ENCODE results near the gene SLC25A51.

SLC25A51 gene

GRCh38 chr9:37936965-37937364 lies 33.0 kb upstream of the SLC25A51 start:
- DNase-seq = no peak

GRCh38 chr9:37936376-37936775 lies 32.4 kb upstream of the SLC25A51 start:
- DNase-seq = no peak

GRCh38 chr9:37935096-37935495 lies 31.2 kb upstream of the SLC25A51 start:
- DNase-seq = no peak

GRCh38 chr9:37931592-37931991 lies 27.7 kb upstream of the SLC25A51 start:
- no peak for DNase-seq

- DNase-seq = no peak
These were observed 25.5 kb upstream of the SLC25A51 start for GRCh38 chr9:37929441-37929895.

GRCh38 chr9:37928552-37929430 lies 24.9 kb upstream of the SLC25A51 start:
- DNase-seq = no peak

- no peak for DNase-seq
These were observed 23.9 kb upstream of the SLC25A51 start for GRCh38 chr9:37927601-37928551.

- DNase-seq = no peak
These were observed 23.2 kb upstream of the SLC25A51 start for GRCh38 chr9:37927132-37927531.

- no peak for DNase-seq
These were observed 22.8 kb upstream of the SLC25A51 start for GRCh38 chr9:37926737-37927118.

GRCh38 chr9:37925786-37926736 lies 22.1 kb upstream of the SLC25A51 start:
- DNase-seq = no peak

GRCh38 chr9:37925006-37925405 lies 21.1 kb upstream of the SLC25A51 start:
- no peak for DNase-seq

GRCh38 chr9:37924538-37924937 lies 20.6 kb upstream of the SLC25A51 start:
- no peak for DNase-seq

- DNase-seq = no peak
These were observed 20.0 kb upstream of the SLC25A51 start for GRCh38 chr9:37923796-37924427.

- no peak for DNase-seq
These were observed 19.3 kb upstream of the SLC25A51 start for GRCh38 chr9:37923118-37923795.

- no peak for DNase-seq
These were observed 18.6 kb upstream of the SLC25A51 start for GRCh38 chr9:37922363-37923117.

- no peak for DNase-seq
These were observed 17.8 kb upstream of the SLC25A51 start for GRCh38 chr9:37921546-37922300.

- no peak for DNase-seq
These were observed 17.2 kb upstream of the SLC25A51 start for GRCh38 chr9:37921168-37921510.

- DNase-seq = no peak
These were observed 16.7 kb upstream of the SLC25A51 start for GRCh38 chr9:37920471-37921167.

GRCh38 chr9:37919956-37920335 lies 16.0 kb upstream of the SLC25A51 start:
- no peak for DNase-seq

Data from stimulated activated CD4-positive, alpha-beta T cell treated with anti-CD3 and anti-CD28 coated beads, Interleukin-4, amount 100 ng/mL, for 4 hours (primary cell).